ENCODE data around the gene SELENON. TPM values are rescaled to one million over a fixed set of nuclear protein-coding genes. Genes with fewer than 3 reads are reported as not detected.
A peak's percentile ranks its signal among the peaks of the same experiment; 100 is the strongest.

The SELENON gene
- total RNA-seq, 2 donors from 2014 or later = 22.8 to 27.4 TPM

- Histone ChIP-seq H3K9me3 (no peaks in the 10 kb centered on the region), H3K36me3 (replicated peaks in 1 of 2; ENCODE audit: insufficient read depth in 1 of 2, low read depth in 2 of 2) (no peaks in the 10 kb centered on the region), H3K27ac (no peak overlapping the region), H3K4me3 (no peak overlapping the region), H3K27me3 (no peaks in the 10 kb centered on the region), H3K4me1 (peaks cover 36% of the 10 kb centered on the region)
- 84 to 89% methylated on average over 18 to 20 of the region's 20 CpGs for WGBS, 2 donors
- TF ChIP-seq, protein P1, sequence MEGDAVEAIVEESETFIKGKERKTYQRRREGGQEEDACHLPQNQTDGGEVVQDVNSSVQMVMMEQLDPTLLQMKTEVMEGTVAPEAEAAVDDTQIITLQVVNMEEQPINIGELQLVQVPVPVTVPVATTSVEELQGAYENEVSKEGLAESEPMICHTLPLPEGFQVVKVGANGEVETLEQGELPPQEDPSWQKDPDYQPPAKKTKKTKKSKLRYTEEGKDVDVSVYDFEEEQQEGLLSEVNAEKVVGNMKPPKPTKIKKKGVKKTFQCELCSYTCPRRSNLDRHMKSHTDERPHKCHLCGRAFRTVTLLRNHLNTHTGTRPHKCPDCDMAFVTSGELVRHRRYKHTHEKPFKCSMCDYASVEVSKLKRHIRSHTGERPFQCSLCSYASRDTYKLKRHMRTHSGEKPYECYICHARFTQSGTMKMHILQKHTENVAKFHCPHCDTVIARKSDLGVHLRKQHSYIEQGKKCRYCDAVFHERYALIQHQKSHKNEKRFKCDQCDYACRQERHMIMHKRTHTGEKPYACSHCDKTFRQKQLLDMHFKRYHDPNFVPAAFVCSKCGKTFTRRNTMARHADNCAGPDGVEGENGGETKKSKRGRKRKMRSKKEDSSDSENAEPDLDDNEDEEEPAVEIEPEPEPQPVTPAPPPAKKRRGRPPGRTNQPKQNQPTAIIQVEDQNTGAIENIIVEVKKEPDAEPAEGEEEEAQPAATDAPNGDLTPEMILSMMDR (IDR thresholded peaks at IDR 0.05) = no peak
- TF ChIP-seq POLR2A (IDR thresholded peaks at IDR 0.05) = no peak
- DNase-seq = peak in 1 of 4 donors; percentile 60
- no peak for ATAC-seq
- intact Hi-C loops (cut with DNase I) = no loop called here
Measured at GRCh38 chr1:25862785-25863485, 62.9 kb downstream of the SELENON start.

DNA sequence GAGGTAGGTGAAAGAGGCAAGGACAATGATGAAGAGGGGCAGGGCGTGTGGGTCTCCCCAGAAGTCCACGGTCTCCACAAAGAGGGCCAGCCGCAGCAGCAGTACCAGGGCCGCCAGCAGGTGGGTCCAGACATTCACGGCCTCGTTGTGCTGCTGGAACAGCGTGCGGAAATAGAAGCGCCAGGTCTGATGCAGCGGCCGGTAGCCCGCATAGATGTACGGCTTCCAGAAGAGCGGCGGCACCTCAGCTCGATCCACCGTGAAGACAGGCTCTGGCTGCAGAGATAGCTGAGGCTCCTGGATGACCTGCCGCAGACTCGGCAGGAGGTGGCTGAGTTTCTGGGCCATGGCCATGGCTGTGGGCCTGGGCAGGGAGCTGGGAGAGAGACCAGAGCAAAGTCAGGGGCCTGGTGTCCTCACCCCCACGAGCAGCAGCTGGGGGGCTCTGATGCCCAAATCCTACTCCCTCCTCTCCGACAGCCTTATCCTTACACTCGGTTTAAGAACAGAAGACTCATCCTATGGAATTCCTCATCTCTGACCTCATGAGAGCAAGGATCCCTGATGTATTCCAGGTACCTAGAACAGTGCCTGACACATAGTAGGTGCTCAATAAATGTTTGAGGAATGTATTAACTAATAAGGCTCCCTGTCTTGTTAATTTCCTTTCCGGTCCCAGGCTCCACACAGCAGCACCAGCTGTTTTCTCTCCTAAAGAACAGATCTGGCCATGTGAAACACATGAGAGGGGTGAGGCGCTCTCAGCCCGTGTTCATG lies 63.7 kb downstream of the SELENON start:
- no peak overlapping the region for H3K4me3 ChIP-seq
- no peaks in the 10 kb centered on the region for H3K9me3 ChIP-seq
- ATAC-seq (no peak), DNase-seq (peak in 1 of 4 donors; percentile 49)
- TF ChIP-seq POLR2A (IDR thresholded peaks at IDR 0.05) = no peak
- TF ChIP-seq, protein P1 (IDR thresholded peaks at IDR 0.05) = peak in 1 of 7 experiments; percentile 20
- no peaks in the 10 kb centered on the region for H3K36me3 ChIP-seq (replicated peaks in 1 of 2; ENCODE audit: insufficient read depth in 1 of 2, low read depth in 2 of 2)
- no peaks in the 10 kb centered on the region for H3K27me3 ChIP-seq
- intact Hi-C loops (cut with DNase I) = no loop called here
- no peak overlapping the region for H3K27ac ChIP-seq
- WGBS, 2 donors = 91 to 96% methylated on average over 19 to 23 of the region's 25 CpGs
- H3K4me1 ChIP-seq = peaks cover 42% of the 10 kb centered on the region

DNA sequence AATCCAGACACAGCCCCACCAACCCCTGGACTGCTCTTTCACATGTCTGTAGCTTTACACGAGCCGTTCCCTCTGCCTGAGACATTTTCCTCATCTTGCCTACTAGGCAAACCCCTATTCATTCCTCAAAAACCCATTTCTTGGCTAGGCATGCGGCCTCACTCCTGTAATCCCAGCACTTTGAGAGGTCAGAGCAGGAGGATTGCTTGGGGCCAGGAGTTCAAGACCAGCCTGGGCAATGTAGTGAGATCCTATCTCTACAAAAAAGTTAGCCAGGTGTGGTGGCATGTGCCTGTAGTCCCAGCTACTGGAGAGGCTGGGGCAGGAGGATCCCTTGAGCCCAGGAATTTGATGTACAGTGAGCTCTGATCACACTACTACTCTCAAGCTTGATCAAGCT lies 64.4 kb downstream of the SELENON start:
- no peak for ATAC-seq
- intact Hi-C loops (cut with DNase I) = no loop called here

GRCh38 chr1:25866288-25866687 lies 66.3 kb downstream of the SELENON start:
- Histone ChIP-seq H3K36me3 (replicated peaks in 1 of 2; ENCODE audit: insufficient read depth in 1 of 2, low read depth in 2 of 2) (no peaks in the 10 kb centered on the region), H3K27ac (peak overlapping the region in 3 of 4 donors; percentile 86 to 89 (median 88)), H3K27me3 (no peaks in the 10 kb centered on the region), H3K9me3 (no peaks in the 10 kb centered on the region), H3K4me1 (peaks cover 55% of the 10 kb centered on the region), H3K4me3 (no peak overlapping the region)
- no peak for TF ChIP-seq POLR2A (IDR thresholded peaks at IDR 0.05)
- TF ChIP-seq, protein P1 (IDR thresholded peaks at IDR 0.05) = no peak
- WGBS, 2 donors = 22 to 55% methylated on average over 1 of the region's 1 CpG
- DNase-seq (no peak), ATAC-seq (no peak)
- intact Hi-C loops (cut with DNase I) = no loop called here

More for the DNA sequence above, 64.4 kb downstream of the SELENON start:
- Histone ChIP-seq H3K36me3 (replicated peaks in 1 of 2; ENCODE audit: insufficient read depth in 1 of 2, low read depth in 2 of 2) (no peaks in the 10 kb centered on the region), H3K4me3 (no peak overlapping the region), H3K9me3 (no peaks in the 10 kb centered on the region), H3K27me3 (no peaks in the 10 kb centered on the region), H3K4me1 (peaks cover 44% of the 10 kb centered on the region), H3K27ac (no peak overlapping the region)
- DNase-seq = no peak
- WGBS, 2 donors = 90 to 95% methylated on average over 3 of the region's 3 CpGs
- TF ChIP-seq POLR2A (IDR thresholded peaks at IDR 0.05) = no peak
- TF ChIP-seq, protein P1 (IDR thresholded peaks at IDR 0.05) = no peak
